ENCODE results near the gene COL26A1. TPM values are rescaled to one million over a fixed set of nuclear protein-coding genes. Genes with fewer than 3 reads are reported as not detected.

COL26A1 gene
- total RNA-seq, 1 experiment from 2014 or later, result 42.6 TPM

DNA sequence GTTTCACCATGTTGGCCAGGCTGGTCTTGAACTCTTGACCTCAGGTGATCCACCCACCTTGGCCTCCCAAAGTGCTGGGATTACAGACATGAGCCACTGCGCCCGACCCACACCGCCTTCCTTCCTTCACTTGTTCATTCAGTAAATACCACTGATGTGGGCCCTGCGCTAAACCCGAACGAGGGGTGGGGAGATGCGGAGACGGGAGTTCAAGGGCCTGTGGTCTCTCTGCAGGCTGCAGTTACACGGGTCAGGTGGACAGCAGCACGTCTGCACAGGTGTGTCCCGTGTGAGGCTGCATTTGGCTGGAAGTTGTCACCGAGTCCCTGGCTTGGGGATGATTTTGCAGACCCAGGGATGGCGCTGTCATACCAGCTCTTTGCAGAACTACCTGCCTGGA is 38.1 kb downstream of the COL26A1 start:
- peaks cover 1 to 3% of the 10 kb centered on the region in 2 experiments; a peak in 3 of 5 replicates for H3K9me3 Mint-ChIP-seq
- Histone ChIP-seq H4K5ac (ENCODE audit: insufficient read length, low read depth, low read length) (no peak overlapping the region), H3K23me2 (ENCODE audit: insufficient read length, low read depth, low read length, poor library complexity, severe bottlenecking) (no peaks in the 10 kb centered on the region), H3K9ac (ENCODE audit: extremely low read depth, insufficient read length, low read length) (no peak overlapping the region), H3K9me3 (ENCODE audit: control insufficient read depth, low read depth, low read length) (no peaks in the 10 kb centered on the region), H2AK5ac (ENCODE audit: insufficient read length, low read length) (peak overlapping the region; percentile 93), H2BK12ac (ENCODE audit: insufficient read length, low read depth, low read length) (peak overlapping the region; percentile 85), H3K56ac (ENCODE audit: insufficient read length, low read depth, low read length) (no peak overlapping the region), H3K79me1 (ENCODE audit: insufficient read depth, low read depth, low read length, poor library complexity, severe bottlenecking) (no peaks in the 10 kb centered on the region), H3K27me3 (ENCODE audit: insufficient read depth, low read length) (no peaks in the 10 kb centered on the region), H3K4me1 (ENCODE audit: insufficient read depth, low read length) (peaks cover 12% of the 10 kb centered on the region; the same call in 1 of the 2 replicates), H3K18ac (ENCODE audit: insufficient read length, low read depth, low read length) (no peak overlapping the region), H4K20me1 (ENCODE audit: control insufficient read depth, insufficient read depth, insufficient read length) (no peaks in the 10 kb centered on the region), H3K4me2 (ENCODE audit: insufficient read depth, insufficient read length, low read length) (no peak overlapping the region), H2BK5ac (ENCODE audit: insufficient read length, low read length) (no peak overlapping the region), H2BK20ac (ENCODE audit: low read depth, low read length, poor library complexity, severe bottlenecking) (no peak overlapping the region), H2AFZ (ENCODE audit: low read length) (no peak overlapping the region), H3T11ph (ENCODE audit: low read length) (no peak overlapping the region), H4K8ac (replicated peaks; ENCODE audit: insufficient read length, low read depth, low read length) (no peak overlapping the region), H3K27ac (ENCODE audit: insufficient read length, low read depth, low read length) (no peak overlapping the region), H2BK120ac (ENCODE audit: low read depth, low read length, poor library complexity, severe bottlenecking) (no peak overlapping the region), H2BK15ac (ENCODE audit: low read depth, low read length) (no peak overlapping the region), H4K91ac (ENCODE audit: insufficient read length, low read depth, low read length) (peak overlapping the region; percentile 90), H3K79me2 (ENCODE audit: insufficient read depth, low read length) (0 out of 2 replicates have a peak, but pooled peaks cover 2% of the 10 kb centered on the region), H3K23ac (ENCODE audit: insufficient read length, low read depth, low read length) (no peak overlapping the region), H3K14ac (ENCODE audit: insufficient read depth, low read length) (no peak overlapping the region), H3K4ac (ENCODE audit: low read depth, low read length) (no peak overlapping the region; the same call in 1 of the 2 replicates)
- peak overlapping the region in 2 of 3 experiments; percentile 93 to 98; a peak in 3 of 7 replicates for H3K27ac Mint-ChIP-seq
- DNase-seq, result no peak
- H3K4me3 Mint-ChIP-seq, result peak overlapping the region in 1 of 2 experiments; percentile 44; a peak in 1 of 5 replicates
- TF ChIP-seq CTCF (conservative IDR thresholded peaks at IDR 0.05), result no peak
- peaks cover 41 to 63% of the 10 kb centered on the region in 2 experiments for H3K4me1 Mint-ChIP-seq
- no peaks in the 10 kb centered on the region for H3K27me3 Mint-ChIP-seq (ENCODE audit: low read depth)
- peaks cover 7 to 15% (median 9%) of the 10 kb centered on the region in 3 experiments for H3K36me3 Mint-ChIP-seq (ENCODE audit: insufficient read depth in 1 of 3, low read depth in 3 of 3)
- no CpG with 5 or more reads among the region's 13 CpGs for WGBS (ENCODE audit: extremely low coverage, insufficient read length, low lambda C conversion rate)
